ENCODE measurements around the gene SMAP2.

GRCh38 chr1:40389322-40389803 is 15.8 kb downstream of the SMAP2 start:
- TF ChIP-seq FOS (IDR thresholded peaks at IDR 0.05; ENCODE audit: borderline replicate concordance, insufficient read depth, low read length) (no peak), MAX (IDR thresholded peaks at IDR 0.05; ENCODE audit: insufficient read depth, insufficient read length) (no peak), CTCF (IDR thresholded peaks at IDR 0.05; ENCODE audit: extremely low read depth in 1 of 2, insufficient read depth in 1 of 2, low read depth in 1 of 2, low read length in 2 of 2) (no peak), POLR2A (IDR thresholded peaks at IDR 0.05; ENCODE audit: low read depth, low read length) (no peak), GATA2 (IDR thresholded peaks at IDR 0.05; ENCODE audit: insufficient read depth, insufficient read length, low read depth, low read length) (no peak), EZH2 (IDR thresholded peaks at IDR 0.05; ENCODE audit: borderline replicate concordance, low read depth, low read length, severe bottlenecking) (no peak), JUN (IDR thresholded peaks at IDR 0.05; ENCODE audit: borderline replicate concordance, insufficient read depth, insufficient read length, low read depth) (no peak), MYC (IDR thresholded peaks at IDR 0.05; ENCODE audit: low read depth, low read length) (no peak)
